HG03159 (cell line): Measurements from ENCODE around the gene USP8.
"Not testable (repeated sequence)": the region's sequence is repeated elsewhere in the genome, so short reads cannot be mapped to it uniquely, and the experiment has no call there.

Experiments
- ATAC-seq: cut with Tn5 transposase; IDR thresholded peaks from one replicate; pipeline ENCODE4 v1.9.1; 2021; ENCODE audit warnings: mild to moderate bottlenecking, moderate library complexity; ENCODE audit not compliant: unreplicated experiment

The USP8 gene

GRCh38 chr15:50438251-50438650, 14.0 kb downstream of the USP8 start:
- ATAC-seq = no peak

GRCh38 chr15:50440932-50441331, 16.7 kb downstream of the USP8 start:
- ATAC-seq = no peak

DNA sequence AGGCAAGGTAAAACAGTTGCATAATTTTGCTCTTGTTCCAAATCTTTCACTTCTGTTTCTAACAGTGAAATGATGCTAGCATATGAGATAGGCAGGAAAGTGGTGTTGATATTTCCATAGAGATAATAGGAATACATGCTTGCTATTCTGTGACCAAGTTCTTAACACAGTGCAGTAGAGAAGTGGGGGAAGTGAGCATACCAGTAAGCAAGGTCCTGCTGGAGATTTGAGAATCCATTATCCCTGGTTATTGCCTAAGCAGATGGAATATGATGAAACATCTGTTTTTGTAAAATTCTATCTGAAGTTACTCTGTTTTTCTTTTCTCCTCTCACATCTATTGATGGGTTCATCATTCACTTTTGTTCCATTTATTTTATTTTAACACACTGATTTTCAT, 28.7 kb downstream of the USP8 start:
- ATAC-seq = no peak

DNA sequence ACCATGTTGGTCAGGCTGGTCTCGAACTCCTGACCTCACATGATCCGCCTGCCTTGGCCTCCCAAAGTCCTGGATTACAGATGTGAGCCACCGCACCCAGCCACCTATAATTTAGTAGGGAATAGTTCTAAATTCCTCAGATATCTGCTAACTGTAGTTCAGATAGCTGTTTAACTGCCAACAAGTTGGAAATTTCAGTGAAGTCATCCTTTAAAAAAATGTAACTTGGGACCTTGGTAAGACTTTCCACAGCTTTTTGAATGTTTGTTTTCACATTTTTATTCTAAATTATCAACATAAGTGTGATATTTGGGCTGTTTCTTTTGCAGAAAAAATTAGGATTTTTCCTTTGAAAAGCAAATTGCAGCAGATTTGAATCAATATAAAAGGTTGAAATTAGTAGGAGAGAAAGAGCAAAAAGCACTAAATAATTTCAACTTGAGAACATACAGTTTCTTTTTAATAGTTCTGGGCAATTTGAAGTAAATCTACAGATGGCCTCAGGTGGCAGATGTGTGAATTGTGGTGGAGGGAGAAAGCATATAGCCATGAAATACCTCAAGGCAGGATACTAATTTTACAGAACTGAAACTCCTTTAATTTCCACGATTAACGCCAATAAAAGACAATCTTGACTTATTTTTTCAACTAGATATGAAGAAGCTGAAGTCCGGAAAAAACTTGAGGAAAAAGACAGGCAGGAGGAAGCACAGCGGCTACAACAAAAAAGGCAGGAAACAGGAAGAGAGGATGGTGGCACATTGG, 34.3 kb downstream of the USP8 start:
- no peak for ATAC-seq

GRCh38 chr15:50463423-50464358, 39.5 kb downstream of the USP8 start:
- ATAC-seq = no peak

DNA sequence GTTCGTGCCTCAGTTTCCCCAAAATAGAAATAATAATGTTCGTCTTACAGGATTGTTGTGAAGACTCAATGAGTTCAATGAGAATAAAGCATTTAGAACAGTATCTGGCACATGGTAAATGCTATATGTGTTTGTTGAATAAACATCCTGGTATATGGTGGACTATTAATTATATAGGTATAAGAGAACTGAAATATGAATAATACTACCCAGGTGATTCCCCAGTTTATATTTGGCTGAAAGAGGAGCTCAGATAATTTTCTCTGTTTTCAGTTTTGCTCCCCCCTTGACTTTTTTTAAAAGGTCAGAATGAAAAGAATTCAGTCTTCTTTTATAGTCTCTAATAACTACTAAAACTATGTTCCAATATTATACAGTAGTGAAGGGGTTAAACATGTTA, 46.9 kb downstream of the USP8 start:
- ATAC-seq = no peak

GRCh38 chr15:50476143-50476542, 51.9 kb downstream of the USP8 start:
- ATAC-seq = no peak

GRCh38 chr15:50484781-50485180, 60.6 kb downstream of the USP8 start:
- ATAC-seq = peak; percentile 69

- no peak for ATAC-seq
These were observed 61.2 kb downstream of the USP8 start for GRCh38 chr15:50485389-50485788.

DNA sequence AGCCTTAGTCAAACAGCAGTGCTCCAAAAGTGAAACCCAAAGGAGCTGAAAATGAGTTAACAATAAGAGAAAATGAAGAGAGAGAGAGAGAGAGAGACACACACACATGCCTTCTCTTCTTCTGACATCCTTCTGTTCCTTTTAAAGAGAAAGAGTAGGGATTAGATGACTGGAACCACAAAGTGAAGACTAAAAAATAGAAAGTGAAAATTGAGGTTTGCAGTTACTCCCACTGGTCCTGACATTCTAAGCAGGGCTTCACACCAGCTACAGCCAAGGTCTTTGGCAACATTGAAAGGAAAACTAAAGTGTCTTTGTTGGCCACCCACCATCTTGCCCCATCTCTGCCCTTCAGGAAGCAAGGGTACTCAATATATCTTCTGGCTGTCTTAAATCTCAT, 63.1 kb downstream of the USP8 start:
- no peak for ATAC-seq

DNA sequence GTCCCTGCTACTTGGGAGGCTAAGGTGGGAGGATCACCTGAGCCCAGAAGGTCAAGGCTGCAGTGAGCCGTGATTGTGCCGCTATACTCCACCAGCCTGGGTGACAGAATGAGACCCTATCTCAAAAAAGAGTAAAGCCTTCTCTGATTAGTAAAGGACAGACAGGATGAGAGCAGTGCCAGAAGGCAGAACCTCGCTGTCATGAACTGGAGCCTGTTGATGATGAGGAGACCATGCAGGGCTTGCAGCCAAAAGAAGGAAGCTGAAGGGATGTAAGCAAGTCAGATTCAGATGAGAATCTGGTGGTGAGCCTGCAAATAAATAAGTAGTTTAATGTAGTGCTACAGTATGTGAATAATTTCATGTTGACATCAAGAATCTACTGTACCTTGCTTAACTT, 69.4 kb downstream of the USP8 start:
- no peak for ATAC-seq

- ATAC-seq = not testable (repeated sequence)
These were observed 70.3 kb downstream of the USP8 start for GRCh38 chr15:50494547-50494946.

GRCh38 chr15:50496692-50497091, 72.5 kb downstream of the USP8 start:
- ATAC-seq = no peak

DNA sequence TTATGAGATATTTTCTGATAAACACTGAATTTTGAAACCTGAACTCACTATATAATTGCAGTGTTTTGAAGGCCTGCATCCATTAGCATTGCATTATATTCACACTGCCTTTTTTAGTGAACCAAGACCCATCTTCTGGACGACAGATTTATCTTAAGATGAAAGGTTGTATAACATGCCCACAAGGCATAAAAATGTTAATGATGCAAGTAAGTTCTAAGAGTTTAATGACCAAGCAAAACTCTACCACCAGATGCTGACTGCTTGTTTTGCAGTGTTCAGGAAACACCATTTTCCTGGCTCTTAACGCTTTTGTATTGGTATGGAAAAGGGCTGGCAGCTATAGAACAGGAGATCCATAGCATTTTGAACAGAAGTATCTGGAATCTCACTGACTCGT, 76.1 kb downstream of the USP8 start:
- ATAC-seq = no peak

DNA sequence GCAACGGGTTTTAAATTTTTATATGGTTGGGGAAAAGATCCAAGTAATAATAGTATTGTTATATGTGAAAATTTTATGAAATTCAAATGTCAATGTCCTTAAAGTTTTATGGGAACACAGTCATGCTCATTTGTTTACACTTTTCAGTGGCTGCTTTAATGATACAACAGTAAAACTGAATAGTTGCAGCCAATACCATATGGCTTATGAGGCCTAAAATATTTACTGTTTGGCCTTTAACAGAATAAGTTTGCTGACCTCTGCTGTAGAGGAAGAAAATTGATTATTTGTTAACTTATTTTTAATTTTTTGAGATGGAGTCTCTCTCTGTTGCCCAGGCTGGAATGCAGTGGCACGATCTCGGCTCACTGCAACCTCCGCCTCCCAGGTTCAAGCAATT, 77.6 kb downstream of the USP8 start:
- ATAC-seq = no peak

DNA sequence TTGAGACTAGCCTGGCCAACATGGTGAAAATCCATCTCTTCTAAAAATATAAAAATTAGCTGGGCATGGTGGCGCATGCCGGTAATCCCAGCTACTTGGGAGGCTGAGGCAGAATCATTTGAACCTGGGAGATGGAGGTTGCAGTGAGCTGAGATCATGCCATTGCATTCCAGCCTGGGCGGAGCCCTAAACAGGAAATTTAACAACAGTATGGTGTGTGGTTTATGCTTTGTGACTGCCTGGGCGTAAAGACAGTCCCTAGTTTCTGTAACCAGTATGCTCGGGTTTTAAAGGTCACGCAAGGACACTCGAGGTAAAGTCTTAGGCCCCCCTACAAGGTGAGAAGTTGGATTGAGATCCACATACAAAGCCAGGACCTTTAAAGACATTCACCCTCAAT, 78.9 kb downstream of the USP8 start:
- no peak for ATAC-seq

- ATAC-seq = not testable (repeated sequence)
These were observed 81.5 kb downstream of the USP8 start for GRCh38 chr15:50505656-50506055.

- no peak for ATAC-seq
These were observed 81.9 kb downstream of the USP8 start for GRCh38 chr15:50506121-50506520.

DNA sequence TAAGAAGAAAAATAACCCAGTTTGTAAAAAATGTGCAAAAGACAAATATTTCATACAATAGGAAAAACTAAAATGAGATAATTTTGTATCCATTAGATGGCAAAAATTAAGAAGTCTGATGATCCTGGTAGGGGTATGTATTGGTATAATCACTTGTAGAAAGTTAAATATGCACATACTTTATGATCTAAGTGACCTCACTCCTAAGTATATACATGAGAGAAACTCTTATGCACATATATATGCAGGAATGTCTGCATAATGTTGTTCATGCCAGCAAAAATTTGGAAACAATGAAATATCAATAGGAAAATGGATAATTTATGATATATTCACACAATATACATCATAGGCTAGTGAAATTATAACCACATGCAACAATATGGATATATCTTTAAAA, 88.8 kb downstream of the USP8 start:
- ATAC-seq = no peak

GRCh38 chr15:50519740-50520425, 95.7 kb downstream of the USP8 start:
- ATAC-seq = no peak

DNA sequence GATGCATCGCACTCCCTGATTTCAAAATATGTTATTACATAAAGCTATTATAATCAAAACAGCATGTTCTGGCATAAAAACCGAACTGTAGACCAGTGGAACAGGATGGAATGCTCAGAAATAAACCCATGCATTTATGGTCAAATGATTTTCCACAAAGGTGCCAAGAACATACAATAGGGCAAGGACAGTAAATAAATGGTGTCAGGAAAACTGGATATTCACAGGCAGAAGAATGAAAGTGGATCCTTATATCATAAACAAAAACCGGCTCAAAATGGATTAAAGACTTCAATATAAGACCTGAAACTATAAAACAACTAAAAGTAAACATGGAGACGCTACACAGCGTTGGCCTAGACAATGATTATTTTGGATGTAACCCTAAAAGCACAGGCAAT, 99.6 kb downstream of the USP8 start:
- no peak for ATAC-seq

- ATAC-seq = no peak
These were observed 107.0 kb downstream of the USP8 start for GRCh38 chr15:50531163-50531562.
